Pancreas (tissue), 10 donors: Measurements from ENCODE around the gene BBX. TPM values are rescaled to one million over a fixed set of nuclear protein-coding genes. Genes with fewer than 3 reads are reported as not detected.

Experiments used
- ATAC-seq, 4 donors: fragments of 200-7000 bp; cut with Tn5 transposase; one replicate each; pipeline versions ENCODE4 v1.8.0 to v1.9.1; 2020; ENCODE audit warnings: mild to moderate bottlenecking in 4 of 4, moderate library complexity in 4 of 4
- DNase-seq, 6 donors: peaks; one replicate each; pipeline ENCODE4 v3.0.0-alpha.2; 2020
- FAIRE-seq: peaks from 2 replicates; lab custom pipeline; 2012; peaks lifted over from hg19 to GRCh38; lab: Jason Lieb, UNC
- H3K27ac ChIP-seq, 4 donors: fragments of 200-600 bp; sonication (generic); 1 replicate in 3 of 4; 2 replicates in 1 of 4; pipeline versions ENCODE4 v1.5.0 to v1.8.0; 2020
- H3K27me3 ChIP-seq, 4 donors: fragments of 200-600 bp; one replicate each; pipeline ENCODE4 v1.8.0; 2021
- H3K36me3 ChIP-seq, 3 donors: fragments of 200-600 bp; sonication (generic) in 1 of 3; one replicate each; pipeline versions ENCODE4 v1.5.0 to v1.8.0; 2020 to 2021
- H3K4me1 ChIP-seq, 3 donors: fragments of 200-600 bp; one replicate each; pipeline ENCODE4 v1.8.0; 2021
- H3K4me3 ChIP-seq, 4 donors: fragments of 200-600 bp; sonication (generic) in 2 of 4; one replicate each; pipeline versions ENCODE4 v1.5.0 to v1.8.0; 2020 to 2021
- H3K9me3 ChIP-seq, 4 donors: fragments of 200-600 bp; one replicate each; pipeline ENCODE4 v1.8.0; 2021
- CTCF ChIP-seq, 4 donors: fragments of 200-600 bp; sonication (generic) in 3 of 4; IDR thresholded peaks; one replicate each; pipeline versions ENCODE4 v1.5.0 to v1.8.0; 2021; ENCODE audit warnings: antibody characterized with exemption in 4 of 4
- WGBS, 2 donors: extraction: QIAGEN DNeasy Blood & Tissue Kit; methylation state at CpG; one replicate each; pipeline ENCODE4 v1.1.7; 2013; 5-methylcytosine and 5-hydroxymethylcytosine counted together
- intact Hi-C, 3 donors: fragments of 100-400 bp; cut with DNase I; formaldehyde crosslinking; loops; one replicate each; pipeline versions ENCODE4 v1.11.1 to v1.14.2; 2022
- polyA plus RNA-seq, 2 donors: library from polyadenylated mRNA; stranded (reverse); fragments of 200-250 nt; gene quantifications; one replicate each; pipeline ENCODE4 v1.2.3, GENCODE V29; 2013
- total RNA-seq, 6 donors: library from RNA; stranded (reverse); fragmentation: NEBNext Ultra II Directional in 4 of 6; extraction: Animal tissue kit (Norgen Biotek cat#: 25700) in 4 of 6; gene quantifications; one replicate each; pipeline versions ENCODE4 v1.2.1 to v1.2.4, GENCODE V29; 2021 to 2023
- donor health status: healthy with polysubstance abuse.
- donor health status: DM: no; HTN: no; CAD: no; lungs with moderate emphysema.
- donor health status: DM: no; HTN: no; CAD: no.
- donor health status: control.
- donor health status: control.
- donor health status: Bipolar disorder and iron deficiency.
- donor health status: DM: yes; HTN: yes; CAD: no.
- donor health status: DM: no; HTN: no; CAD: no.
- donor health status: DM: no; HTN: no; CAD: no.
- donor health status: DM: yes; HTN: yes; CAD: no.

BBX gene
- total and polyA plus RNA-seq, 8 donors, result 3.9 to 43.8 (median 19.8) TPM

DNA sequence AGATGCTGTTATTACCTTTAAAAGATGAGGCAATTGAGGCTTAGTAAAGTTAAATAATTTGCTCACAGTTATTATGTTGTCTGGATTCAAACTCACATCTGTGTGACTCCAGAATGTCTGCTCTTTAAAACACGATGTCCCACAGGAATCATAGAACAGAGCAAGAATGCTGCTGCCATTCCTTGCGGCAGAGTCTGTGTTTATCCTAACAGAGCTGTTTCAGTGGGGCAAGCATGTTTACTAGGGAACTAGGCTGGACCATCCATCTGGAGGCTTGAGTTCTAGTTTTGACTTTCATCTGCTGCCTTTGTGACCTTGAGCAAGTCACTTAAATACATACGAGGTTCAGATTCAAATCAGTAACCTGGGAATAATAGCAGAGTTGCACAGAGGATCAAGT lies 72.1 kb downstream of the BBX start:
- DNase-seq (no peak), ATAC-seq (no peak), FAIRE-seq (no peak)
- Histone ChIP-seq H3K27me3 (no peaks in the 10 kb centered on the region), H3K36me3 (no peaks in the 10 kb centered on the region), H3K9me3 (no peaks in the 10 kb centered on the region), H3K4me3 (no peak overlapping the region), H3K4me1 (peaks cover 4 to 18% (median 7%) of the 10 kb centered on the region in 3 donors), H3K27ac (no peak overlapping the region)
- WGBS, 2 donors, result 72% methylated on average over 3 of the region's 3 CpGs
- intact Hi-C loops, result no loop called here
- no peak for TF ChIP-seq CTCF (IDR thresholded peaks at IDR 0.05)

DNA sequence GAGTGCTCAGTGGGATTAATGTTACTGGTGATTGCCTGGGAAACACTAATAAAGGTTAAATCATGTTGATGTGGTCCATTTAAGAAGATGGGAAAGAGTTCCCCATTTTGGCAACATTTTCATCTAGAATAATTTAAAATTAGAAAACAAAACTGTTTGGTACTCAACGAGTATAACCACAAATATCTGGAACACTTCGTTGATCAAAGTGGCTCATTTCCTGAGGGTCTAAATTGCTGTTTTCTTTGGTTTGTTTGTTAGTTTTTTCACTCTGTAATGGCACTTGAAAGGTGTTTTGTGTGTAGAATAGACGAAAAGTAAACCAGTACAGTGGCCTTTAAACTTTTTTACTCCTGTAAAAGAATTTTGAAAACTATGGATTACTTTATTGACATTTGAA lies 73.9 kb downstream of the BBX start:
- H3K4me3 ChIP-seq, result no peak overlapping the region
- no peaks in the 10 kb centered on the region for H3K27me3 ChIP-seq
- 81 to 84% methylated on average over 3 of the region's 3 CpGs for WGBS, 2 donors
- FAIRE-seq (no peak), DNase-seq (no peak), ATAC-seq (no peak)
- TF ChIP-seq CTCF (IDR thresholded peaks at IDR 0.05), result no peak
- H3K9me3 ChIP-seq, result no peaks in the 10 kb centered on the region
- H3K27ac ChIP-seq, result no peak overlapping the region
- intact Hi-C loops, result no loop called here
- peaks cover 4 to 20% (median 7%) of the 10 kb centered on the region in 3 donors for H3K4me1 ChIP-seq
- H3K36me3 ChIP-seq, result no peaks in the 10 kb centered on the region

GRCh38 chr3:107598926-107599771 lies 76.4 kb downstream of the BBX start:
- H3K27ac ChIP-seq, result peak overlapping the region in 3 of 4 donors; percentile 3 to 73 (median 71)
- H3K9me3 ChIP-seq, result no peaks in the 10 kb centered on the region
- peak in 4 of 6 donors; percentile 13 to 27 (median 17) for DNase-seq
- peak overlapping the region in 2 of 4 donors; percentile 15 to 27 for H3K4me3 ChIP-seq
- no peak for FAIRE-seq
- intact Hi-C loops, result no loop called here
- peaks cover 0 to 15% (median 4%) of the 10 kb centered on the region in 3 donors for H3K4me1 ChIP-seq
- no peak for TF ChIP-seq CTCF (IDR thresholded peaks at IDR 0.05)
- WGBS, 2 donors, result 27 to 36% methylated on average over 12 of the region's 12 CpGs
- ATAC-seq, result peak; percentile 73 to 93 (median 92)
- no peaks in the 10 kb centered on the region for H3K27me3 ChIP-seq
- no peaks in the 10 kb centered on the region for H3K36me3 ChIP-seq

DNA sequence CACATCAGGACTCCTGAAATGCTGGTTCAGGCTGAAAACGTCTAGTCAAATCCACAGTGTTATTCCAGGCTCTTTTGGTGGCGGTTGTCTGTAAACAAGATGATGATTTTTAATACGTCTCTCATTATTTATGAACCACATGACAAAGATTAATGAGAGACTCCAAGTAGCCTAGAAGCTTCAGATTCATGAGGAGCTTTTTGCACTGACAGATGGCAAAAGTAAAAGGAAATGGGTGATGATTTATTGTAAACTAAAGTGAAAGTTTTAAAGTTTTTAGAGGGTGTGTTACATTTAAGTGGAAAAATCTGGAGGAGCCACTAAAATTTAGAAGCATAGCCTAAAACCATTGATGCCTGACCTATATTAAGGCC lies 77.0 kb downstream of the BBX start:
- FAIRE-seq (no peak), ATAC-seq (peak in 1 of 4 donors; percentile 17), DNase-seq (no peak)
- no peaks in the 10 kb centered on the region for H3K27me3 ChIP-seq
- H3K9me3 ChIP-seq, result no peaks in the 10 kb centered on the region
- H3K4me3 ChIP-seq, result peak overlapping the region in 2 of 4 donors; percentile 15 to 27
- no peaks in the 10 kb centered on the region for H3K36me3 ChIP-seq
- TF ChIP-seq CTCF (IDR thresholded peaks at IDR 0.05), result no peak
- WGBS, 2 donors, result 36 to 37% methylated on average over 3 of the region's 3 CpGs
- H3K4me1 ChIP-seq, result peaks cover 0 to 15% (median 4%) of the 10 kb centered on the region in 3 donors
- peak overlapping the region in 3 of 4 donors; percentile 3 to 73 (median 71) for H3K27ac ChIP-seq
- intact Hi-C loops, result no loop called here

DNA sequence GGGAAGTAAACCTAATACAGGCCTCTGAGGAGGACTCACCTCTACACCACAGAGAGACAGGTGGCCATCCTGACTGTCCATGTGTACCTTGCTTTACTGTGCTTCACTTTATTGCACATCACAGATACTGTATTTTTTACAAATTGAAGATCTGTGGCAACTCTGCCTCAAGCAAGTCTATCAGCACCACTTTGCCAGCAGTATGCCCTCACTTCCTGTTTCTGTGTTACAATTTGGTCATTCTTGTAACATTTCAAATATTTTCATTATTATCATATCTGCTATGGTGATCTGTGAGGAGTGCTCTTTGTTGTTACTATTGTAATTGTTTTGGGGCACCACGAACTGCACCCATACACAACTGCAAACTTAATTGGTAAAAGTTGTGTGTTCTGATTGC lies 78.0 kb downstream of the BBX start:
- Histone ChIP-seq H3K27ac (no peak overlapping the region), H3K9me3 (no peaks in the 10 kb centered on the region), H3K4me1 (peaks cover 0 to 15% (median 4%) of the 10 kb centered on the region in 3 donors), H3K36me3 (no peaks in the 10 kb centered on the region), H3K27me3 (no peaks in the 10 kb centered on the region), H3K4me3 (no peak overlapping the region)
- intact Hi-C loops, result no loop called here
- DNase-seq, result no peak
- FAIRE-seq, result no peak
- WGBS, 2 donors, result 94 to 100% methylated on average over 1 of the region's 1 CpG
- no peak for ATAC-seq
- no peak for TF ChIP-seq CTCF (IDR thresholded peaks at IDR 0.05)
